ENCODE measurements around the gene ZNF853.

- TF ChIP-seq CTCF (IDR thresholded peaks at IDR 0.05; ENCODE audit: low read depth, low read length, missing input control), result no peak
- no peak for TF ChIP-seq EGR1 (IDR thresholded peaks at IDR 0.05; ENCODE audit: low read depth in 2 of 2)
- TF ChIP-seq MAX (IDR thresholded peaks at IDR 0.05), result no peak
- no peak for TF ChIP-seq SP1 (IDR thresholded peaks at IDR 0.05)
- no peak for TF ChIP-seq ZBTB33 (IDR thresholded peaks at IDR 0.05)
- TF ChIP-seq, protein P1, sequence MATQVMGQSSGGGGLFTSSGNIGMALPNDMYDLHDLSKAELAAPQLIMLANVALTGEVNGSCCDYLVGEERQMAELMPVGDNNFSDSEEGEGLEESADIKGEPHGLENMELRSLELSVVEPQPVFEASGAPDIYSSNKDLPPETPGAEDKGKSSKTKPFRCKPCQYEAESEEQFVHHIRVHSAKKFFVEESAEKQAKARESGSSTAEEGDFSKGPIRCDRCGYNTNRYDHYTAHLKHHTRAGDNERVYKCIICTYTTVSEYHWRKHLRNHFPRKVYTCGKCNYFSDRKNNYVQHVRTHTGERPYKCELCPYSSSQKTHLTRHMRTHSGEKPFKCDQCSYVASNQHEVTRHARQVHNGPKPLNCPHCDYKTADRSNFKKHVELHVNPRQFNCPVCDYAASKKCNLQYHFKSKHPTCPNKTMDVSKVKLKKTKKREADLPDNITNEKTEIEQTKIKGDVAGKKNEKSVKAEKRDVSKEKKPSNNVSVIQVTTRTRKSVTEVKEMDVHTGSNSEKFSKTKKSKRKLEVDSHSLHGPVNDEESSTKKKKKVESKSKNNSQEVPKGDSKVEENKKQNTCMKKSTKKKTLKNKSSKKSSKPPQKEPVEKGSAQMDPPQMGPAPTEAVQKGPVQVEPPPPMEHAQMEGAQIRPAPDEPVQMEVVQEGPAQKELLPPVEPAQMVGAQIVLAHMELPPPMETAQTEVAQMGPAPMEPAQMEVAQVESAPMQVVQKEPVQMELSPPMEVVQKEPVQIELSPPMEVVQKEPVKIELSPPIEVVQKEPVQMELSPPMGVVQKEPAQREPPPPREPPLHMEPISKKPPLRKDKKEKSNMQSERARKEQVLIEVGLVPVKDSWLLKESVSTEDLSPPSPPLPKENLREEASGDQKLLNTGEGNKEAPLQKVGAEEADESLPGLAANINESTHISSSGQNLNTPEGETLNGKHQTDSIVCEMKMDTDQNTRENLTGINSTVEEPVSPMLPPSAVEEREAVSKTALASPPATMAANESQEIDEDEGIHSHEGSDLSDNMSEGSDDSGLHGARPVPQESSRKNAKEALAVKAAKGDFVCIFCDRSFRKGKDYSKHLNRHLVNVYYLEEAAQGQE (IDR thresholded peaks at IDR 0.05), result no peak
- no peak for TF ChIP-seq RAD21 (IDR thresholded peaks at IDR 0.05)
These were observed 1.6 kb downstream of the ZNF853 start for GRCh38 chr7:6616854-6617643.

Measured in liver (tissue), 3 donors.